HepG2 (cell line): ENCODE measurements around the gene BRK1. TPM values are rescaled to one million over a fixed set of nuclear protein-coding genes. Genes with fewer than 3 reads are reported as not detected.

Source experiments
- AGO2 ChIP-seq: fragments of 200-400 bp; formaldehyde crosslinking; optimal IDR thresholded peaks from 2 replicates; pipeline ENCODE3; 2017; ENCODE audit warnings: mild to moderate bottlenecking, low read depth, low read length, moderate library complexity
- DZIP1 ChIP-seq: sonication (generic); formaldehyde crosslinking; IDR thresholded peaks from 2 replicates; pipeline ENCODE4 v1.5.0; 2020; ENCODE audit warnings: mild to moderate bottlenecking, missing genetic modification reagents
- KLF9 ChIP-seq: IDR thresholded peaks from 2 replicates; pipeline ENCODE4 v1.6.1; 2016; ENCODE audit warnings: low read depth
- NR2F1 ChIP-seq, 2 experiments: fragments of 450-650 bp in 1 of 2; formaldehyde crosslinking in 1 of 2; IDR thresholded peaks; 2 replicates each; pipeline versions ENCODE4 v1.5.0 to v1.6.1; 2016 to 2020; ENCODE audit warnings: mild to moderate bottlenecking in 1 of 2, missing compliant biosample characterization in 1 of 2, missing genetic modification reagents in 1 of 2, moderate library complexity in 1 of 2
- NR3C1 ChIP-seq: sonication (generic); formaldehyde crosslinking; IDR thresholded peaks from 2 replicates; pipeline ENCODE4 v1.4.0; 2020; ENCODE audit warnings: missing genetic modification reagents
- RCOR2 ChIP-seq: IDR thresholded peaks from 2 replicates; pipeline ENCODE4 v1.6.1; 2016; ENCODE audit warnings: missing biosample characterization, missing genetic modification reagents
- RFX1 ChIP-seq: fragments of 450-650 bp; IDR thresholded peaks from 2 replicates; pipeline ENCODE4 v1.6.1; 2017
- SIX4 ChIP-seq: sonication (generic); formaldehyde crosslinking; IDR thresholded peaks from 2 replicates; pipeline ENCODE4 v1.4.0; 2020; ENCODE audit warnings: missing genetic modification reagents
- SP1 ChIP-seq, 2 experiments: fragments of 450-650 bp in 1 of 2; sonication (generic) in 1 of 2; formaldehyde crosslinking in 1 of 2; IDR thresholded peaks; 2 replicates each; pipeline versions ENCODE4 v1.4.0 to v1.6.1; 2016 to 2020; ENCODE audit warnings: missing genetic modification reagents in 1 of 2
- SPEN ChIP-seq: sonication (generic); formaldehyde crosslinking; IDR thresholded peaks from 2 replicates; pipeline ENCODE4 v1.5.1; 2020; ENCODE audit warnings: low read depth, mild to moderate bottlenecking, missing genetic modification reagents
- SRF ChIP-seq: IDR thresholded peaks from 2 replicates; pipeline ENCODE4 v1.6.1; 2011; ENCODE audit warnings: mild to moderate bottlenecking, low read depth, low read length, moderate library complexity
- TMF1 ChIP-seq: sonication (generic); formaldehyde crosslinking; IDR thresholded peaks from 2 replicates; pipeline ENCODE4 v1.8.1; 2022; ENCODE audit warnings: low read depth, missing genetic modification reagents
- ZC3H13 ChIP-seq: sonication (generic); formaldehyde crosslinking; IDR thresholded peaks from 2 replicates; pipeline ENCODE4 v1.8.1; 2023; ENCODE audit warnings: mild to moderate bottlenecking, missing genetic modification reagents, moderate library complexity
- ZFP90 ChIP-seq: sonication (generic); formaldehyde crosslinking; IDR thresholded peaks from 2 replicates; pipeline ENCODE4 v1.8.0; 2022; ENCODE audit warnings: missing genetic modification reagents, mild to moderate bottlenecking, inconsistent platforms, borderline replicate concordance
- ZNF784 ChIP-seq: sonication (generic); formaldehyde crosslinking; IDR thresholded peaks from 2 replicates; pipeline ENCODE4 v1.5.1; 2020; ENCODE audit warnings: missing genetic modification reagents, mild to moderate bottlenecking, borderline replicate concordance
- ZNF891 ChIP-seq: sonication (generic); formaldehyde crosslinking; IDR thresholded peaks from 2 replicates; pipeline ENCODE4 v1.5.0; 2020; ENCODE audit warnings: mild to moderate bottlenecking, missing genetic modification reagents
- polyA plus RNA-seq, 8 experiments: library from polyadenylated mRNA; depleted of rRNA in 3 of 8; stranded (reverse) in 7 of 8; unstranded in 1 of 8; fragments of >200 nt; fragmentation: Illumina TruSeq in 4 of 8; extraction: Trizol in 4 of 8; gene quantifications; 2 replicates each; pipeline versions ENCODE4 v1.2.1 to v1.2.3, GENCODE V29; 2011 to 2016; ENCODE audit warnings: low read depth in 4 of 8, missing spikeins in 1 of 8, mixed read lengths in 1 of 8; ENCODE audit not compliant: insufficient read depth in 1 of 8
- total RNA-seq, 5 experiments: library from RNA; depleted of rRNA; stranded (reverse); fragments of >200 nt; fragmentation: Illumina TruSeq; extraction: Trizol; gene quantifications; 2 replicates each; pipeline ENCODE4 v1.2.3, GENCODE V29; 2016; ENCODE audit warnings: low read depth in 1 of 5
- TF ChIP-seq, protein P1 (sequence below): sonication (generic); formaldehyde crosslinking; IDR thresholded peaks from 2 replicates; pipeline ENCODE4 v1.5.0; 2020; ENCODE audit warnings: missing genetic modification reagents
- TF ChIP-seq, protein P2 (sequence below): sonication (generic); formaldehyde crosslinking; IDR thresholded peaks from 2 replicates; pipeline ENCODE4 v1.5.0; 2020; ENCODE audit warnings: mild to moderate bottlenecking, missing genetic modification reagents
- TF ChIP-seq, protein P3 (sequence below): sonication (generic); formaldehyde crosslinking; IDR thresholded peaks from 2 replicates; pipeline ENCODE4 v1.4.0; 2020; ENCODE audit warnings: low read depth, mild to moderate bottlenecking, missing genetic modification reagents
- TF ChIP-seq, protein P4 (sequence below): IDR thresholded peaks from 2 replicates; pipeline ENCODE4 v1.6.1; 2016; ENCODE audit warnings: low read depth

The BRK1 gene
- total and polyA plus RNA-seq, 2 of the 13 experiments (the other 11 are each of a cell fraction or from before 2014, with no cell fraction given), result 118 to 155 TPM

DNA sequence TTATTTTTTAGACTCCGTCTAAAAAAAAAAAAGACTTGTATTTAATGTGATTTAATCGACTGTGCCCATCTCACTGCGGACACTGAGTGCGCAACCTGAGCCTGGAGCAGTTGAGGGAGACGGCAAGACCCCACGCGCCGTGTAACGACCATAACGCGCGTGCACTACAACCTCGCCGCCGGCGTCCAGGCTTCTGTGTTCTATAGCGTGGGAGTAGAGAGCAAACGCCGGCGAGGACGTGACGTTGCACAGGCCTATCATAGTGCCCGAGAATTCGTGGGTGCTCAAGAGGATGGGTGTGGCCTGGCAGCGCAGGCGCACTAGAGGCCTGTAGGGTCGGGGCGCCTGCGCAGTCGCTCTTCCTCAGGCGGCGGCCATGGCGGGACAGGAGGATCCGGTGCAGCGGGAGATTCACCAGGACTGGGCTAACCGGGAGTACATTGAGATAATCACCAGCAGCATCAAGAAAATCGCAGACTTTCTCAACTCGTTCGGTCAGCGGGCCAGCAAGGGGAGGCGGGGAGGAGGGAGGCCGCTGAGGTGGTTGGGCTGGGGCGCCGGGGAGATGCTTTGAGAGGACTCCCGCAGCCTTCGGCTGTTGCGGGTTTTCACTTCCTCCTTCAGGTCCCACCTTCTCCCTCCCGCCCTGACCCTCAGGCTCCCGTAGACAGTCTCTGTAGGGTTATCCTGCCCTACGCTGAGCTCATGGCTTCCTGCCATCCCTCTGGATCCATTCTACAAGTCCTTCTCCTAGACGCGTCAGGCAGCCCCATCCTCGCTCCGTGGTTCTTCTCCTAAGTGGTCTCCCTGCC, at the start of gene BRK1 (continued):
- TF ChIP-seq RFX1 (no peak), ZFP90 (0 out of 2 replicates have a peak, but pooled peaks have one; percentile 84), TMF1 (CRISPR knock-in tag) (no peak), ZNF891 (no peak; the same call in 1 of the 2 replicates), ZC3H13 (CRISPR knock-in tag) (0 out of 2 replicates have a peak, but pooled peaks have one; percentile 54), KLF9 (no peak), RCOR2 (CRISPR knock-in tag) (no peak), NR3C1 (CRISPR knock-in tag) (no peak), SP1 (IDR thresholded peaks at IDR 0.05) (no peak), SP1 (CRISPR knock-in tag; IDR thresholded peaks at IDR 0.05) (peak; percentile 69), SIX4 (CRISPR knock-in tag) (no peak), NR2F1 (CRISPR knock-in tag; IDR thresholded peaks at IDR 0.05) (no peak), SPEN (CRISPR knock-in tag) (peak; percentile 79), SRF (no peak), AGO2 (peak; percentile 39), ZNF784 (CRISPR knock-in tag) (peak; percentile 72; the same call in 1 of the 2 replicates), DZIP1 (CRISPR knock-in tag) (no peak)
- TF ChIP-seq, protein P1, sequence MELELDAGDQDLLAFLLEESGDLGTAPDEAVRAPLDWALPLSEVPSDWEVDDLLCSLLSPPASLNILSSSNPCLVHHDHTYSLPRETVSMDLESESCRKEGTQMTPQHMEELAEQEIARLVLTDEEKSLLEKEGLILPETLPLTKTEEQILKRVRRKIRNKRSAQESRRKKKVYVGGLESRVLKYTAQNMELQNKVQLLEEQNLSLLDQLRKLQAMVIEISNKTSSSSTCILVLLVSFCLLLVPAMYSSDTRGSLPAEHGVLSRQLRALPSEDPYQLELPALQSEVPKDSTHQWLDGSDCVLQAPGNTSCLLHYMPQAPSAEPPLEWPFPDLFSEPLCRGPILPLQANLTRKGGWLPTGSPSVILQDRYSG (CRISPR knock-in tag), result 0 out of 2 replicates have a peak, but pooled peaks have one; percentile 71
- TF ChIP-seq, protein P2, sequence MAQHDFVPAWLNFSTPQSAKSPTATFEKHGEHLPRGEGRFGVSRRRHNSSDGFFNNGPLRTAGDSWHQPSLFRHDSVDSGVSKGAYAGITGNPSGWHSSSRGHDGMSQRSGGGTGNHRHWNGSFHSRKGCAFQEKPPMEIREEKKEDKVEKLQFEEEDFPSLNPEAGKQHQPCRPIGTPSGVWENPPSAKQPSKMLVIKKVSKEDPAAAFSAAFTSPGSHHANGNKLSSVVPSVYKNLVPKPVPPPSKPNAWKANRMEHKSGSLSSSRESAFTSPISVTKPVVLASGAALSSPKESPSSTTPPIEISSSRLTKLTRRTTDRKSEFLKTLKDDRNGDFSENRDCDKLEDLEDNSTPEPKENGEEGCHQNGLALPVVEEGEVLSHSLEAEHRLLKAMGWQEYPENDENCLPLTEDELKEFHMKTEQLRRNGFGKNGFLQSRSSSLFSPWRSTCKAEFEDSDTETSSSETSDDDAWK (CRISPR knock-in tag), result no peak
- TF ChIP-seq, protein P3, sequence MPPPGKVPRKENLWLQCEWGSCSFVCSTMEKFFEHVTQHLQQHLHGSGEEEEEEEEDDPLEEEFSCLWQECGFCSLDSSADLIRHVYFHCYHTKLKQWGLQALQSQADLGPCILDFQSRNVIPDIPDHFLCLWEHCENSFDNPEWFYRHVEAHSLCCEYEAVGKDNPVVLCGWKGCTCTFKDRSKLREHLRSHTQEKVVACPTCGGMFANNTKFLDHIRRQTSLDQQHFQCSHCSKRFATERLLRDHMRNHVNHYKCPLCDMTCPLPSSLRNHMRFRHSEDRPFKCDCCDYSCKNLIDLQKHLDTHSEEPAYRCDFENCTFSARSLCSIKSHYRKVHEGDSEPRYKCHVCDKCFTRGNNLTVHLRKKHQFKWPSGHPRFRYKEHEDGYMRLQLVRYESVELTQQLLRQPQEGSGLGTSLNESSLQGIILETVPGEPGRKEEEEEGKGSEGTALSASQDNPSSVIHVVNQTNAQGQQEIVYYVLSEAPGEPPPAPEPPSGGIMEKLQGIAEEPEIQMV (CRISPR knock-in tag), result no peak
- TF ChIP-seq, protein P4, sequence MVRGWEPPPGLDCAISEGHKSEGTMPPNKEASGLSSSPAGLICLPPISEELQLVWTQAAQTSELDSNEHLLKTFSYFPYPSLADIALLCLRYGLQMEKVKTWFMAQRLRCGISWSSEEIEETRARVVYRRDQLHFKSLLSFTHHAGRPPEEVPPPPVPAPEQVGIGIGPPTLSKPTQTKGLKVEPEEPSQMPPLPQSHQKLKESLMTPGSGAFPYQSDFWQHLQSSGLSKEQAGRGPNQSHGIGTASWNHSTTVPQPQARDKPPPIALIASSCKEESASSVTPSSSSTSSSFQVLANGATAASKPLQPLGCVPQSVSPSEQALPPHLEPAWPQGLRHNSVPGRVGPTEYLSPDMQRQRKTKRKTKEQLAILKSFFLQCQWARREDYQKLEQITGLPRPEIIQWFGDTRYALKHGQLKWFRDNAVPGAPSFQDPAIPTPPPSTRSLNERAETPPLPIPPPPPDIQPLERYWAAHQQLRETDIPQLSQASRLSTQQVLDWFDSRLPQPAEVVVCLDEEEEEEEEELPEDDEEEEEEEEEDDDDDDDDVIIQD (CRISPR knock-in tag), result no peak
